Measurements from ENCODE around the gene STAT3.

DNA sequence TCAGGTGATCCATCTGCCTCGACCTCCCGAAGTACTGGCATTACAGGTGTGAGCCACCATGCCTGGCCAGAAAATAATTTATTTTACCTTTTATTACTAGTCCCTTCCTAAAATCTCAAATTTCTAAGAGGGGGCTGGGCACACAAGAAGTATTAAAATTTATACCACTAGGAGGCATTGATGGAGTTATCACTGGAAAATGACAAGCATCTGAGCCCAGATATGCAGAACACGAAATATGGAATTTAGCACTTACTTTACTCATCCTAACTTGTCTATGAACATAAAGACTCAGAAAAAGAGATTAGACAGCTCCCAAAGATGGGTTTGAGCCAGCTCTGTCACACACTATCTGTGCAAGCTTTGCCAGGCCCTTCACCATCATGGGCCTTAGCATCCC is 53.6 kb downstream of the STAT3 start:
- TF ChIP-seq ZNF274 (IDR thresholded peaks at IDR 0.05; ENCODE audit: low read depth, low read length): no peak
- no peak for TF ChIP-seq YY1 (IDR thresholded peaks at IDR 0.05; ENCODE audit: insufficient read depth, insufficient read length)
- TF ChIP-seq SUZ12 (IDR thresholded peaks at IDR 0.05; ENCODE audit: extremely low read depth, insufficient read depth, insufficient read length): no peak

All from NT2/D1 (cell line).